ENCODE measurements around the gene ALX3.

- TF ChIP-seq EZH2 (IDR thresholded peaks at IDR 0.05; ENCODE audit: low read length) (no peak), CTCF (optimal IDR thresholded peaks at IDR 0.05 in 1 of 3, IDR thresholded peaks at IDR 0.05 in 1 of 3, conservative IDR thresholded peaks at IDR 0.05 in 1 of 3; ENCODE audit: extremely low read depth in 1 of 3, insufficient read depth in 2 of 3, low read length in 3 of 3) (no peak)
Measured at GRCh38 chr1:110081061-110081460, 10.6 kb upstream of the ALX3 start.

All from keratinocyte (primary cell).